GM18508 (cell line): ENCODE measurements around the gene CROCC2.

ENCODE experiments used
- ATAC-seq: cut with Tn5 transposase; IDR thresholded peaks from one replicate; pipeline ENCODE4 v1.9.1; 2021; ENCODE audit warnings: moderate number of reproducible peaks; ENCODE audit not compliant: insufficient read depth, unreplicated experiment

The CROCC2 gene

DNA sequence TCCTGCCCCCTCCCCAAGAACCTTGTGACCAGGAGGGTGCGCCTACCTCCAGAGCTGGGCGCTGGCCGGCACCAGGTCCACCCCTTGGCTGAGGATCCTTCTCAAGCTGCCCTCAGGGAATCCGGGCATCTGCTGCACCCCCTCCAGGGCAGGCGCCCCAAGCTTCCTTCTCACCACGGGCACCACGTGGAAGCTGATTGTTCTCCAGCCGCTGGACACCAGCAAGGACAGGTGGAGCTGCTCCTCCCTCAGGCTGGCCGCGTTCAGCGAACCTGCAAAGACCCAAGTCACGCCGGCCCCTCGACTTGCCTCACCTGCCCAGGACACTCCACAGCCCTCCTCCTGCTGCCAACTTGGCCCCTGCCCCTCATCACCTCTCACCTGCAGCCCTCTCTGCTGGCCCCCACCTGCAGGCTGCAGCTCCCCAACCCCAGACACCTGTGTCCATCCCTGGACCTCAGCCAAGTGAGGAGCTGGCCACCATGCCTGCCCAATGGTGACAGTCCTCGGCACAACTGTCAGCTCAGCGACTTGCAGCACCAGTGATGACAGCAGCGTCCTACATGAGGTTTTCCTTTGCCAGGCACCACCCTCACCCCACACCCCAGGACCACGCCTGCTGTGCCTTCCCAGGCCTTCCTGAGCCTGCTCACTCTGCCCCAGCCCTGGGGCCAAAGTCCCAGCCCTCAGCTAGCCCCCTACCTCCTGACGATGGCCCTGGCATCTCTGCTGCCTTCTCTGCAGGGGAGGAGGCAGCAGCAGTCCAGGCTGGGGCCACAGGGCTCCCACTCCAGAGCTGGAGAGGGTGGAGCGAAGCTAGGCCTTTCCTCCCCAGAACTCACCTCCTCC is 14.4 kb upstream of the CROCC2 start:
- ATAC-seq = no peak

DNA sequence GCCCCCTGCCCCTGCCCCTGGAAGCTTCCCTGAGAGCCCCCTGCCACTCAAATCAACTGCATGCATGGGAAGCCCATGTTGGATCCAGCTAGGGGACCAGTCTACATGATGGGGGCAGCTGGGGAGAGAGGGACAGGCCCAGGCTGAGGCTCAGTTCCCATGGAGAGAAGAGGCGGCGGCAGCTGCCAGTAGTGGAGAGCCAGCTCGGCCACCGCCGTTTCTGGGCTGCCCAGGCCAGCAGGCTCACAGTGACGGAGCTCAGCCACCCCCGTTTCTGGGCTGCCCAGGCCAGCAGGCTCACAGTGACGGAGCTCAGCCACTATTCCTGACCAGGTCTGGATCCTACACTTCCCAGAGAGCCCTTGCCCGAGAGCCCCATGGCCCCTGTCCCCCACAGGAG is 13.8 kb upstream of the CROCC2 start:
- no peak for ATAC-seq

DNA sequence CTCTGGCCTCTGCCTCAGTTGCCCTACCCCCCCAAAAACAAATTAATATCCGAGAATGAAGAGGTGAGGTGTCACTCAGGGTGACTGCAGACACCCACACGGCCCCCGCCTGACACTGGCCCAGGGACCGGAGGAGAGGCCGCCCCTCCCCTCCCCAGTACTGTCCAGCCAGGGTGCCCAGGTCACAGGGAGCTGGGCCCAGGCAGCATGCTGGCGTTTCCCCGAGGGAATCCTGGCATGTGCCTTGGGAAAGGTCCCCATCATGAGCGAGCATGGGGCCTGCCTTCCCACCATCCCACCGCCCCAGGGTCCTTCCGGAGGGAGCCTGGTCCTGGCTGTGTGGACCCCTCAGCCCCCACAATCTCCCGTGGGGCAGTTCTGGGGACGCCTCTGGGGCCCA is 13.2 kb upstream of the CROCC2 start:
- no peak for ATAC-seq

DNA sequence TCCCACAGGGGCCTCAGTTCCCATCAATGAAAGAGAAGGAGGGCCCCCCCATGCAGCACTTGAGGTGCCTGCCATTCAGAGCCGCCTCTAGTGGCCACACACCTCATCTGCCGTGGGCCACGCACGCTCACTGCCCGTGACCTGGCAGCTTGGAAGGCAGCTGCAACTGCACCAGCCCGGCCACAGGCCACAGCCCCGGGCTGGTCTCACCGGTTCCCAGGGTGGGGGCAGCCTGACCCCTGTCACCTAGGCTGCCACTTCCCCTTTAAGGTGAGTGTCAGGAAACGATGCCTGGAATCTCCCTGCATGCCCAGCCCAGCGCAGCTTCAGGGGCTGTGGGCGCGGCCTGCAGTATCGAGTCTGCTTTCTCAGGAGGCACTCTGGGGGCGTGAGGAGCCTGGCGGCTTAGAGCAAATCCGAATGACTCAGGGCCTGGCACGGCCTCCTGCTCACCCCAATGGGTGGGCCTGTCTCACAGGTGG is 12.7 kb upstream of the CROCC2 start:
- no peak for ATAC-seq

DNA sequence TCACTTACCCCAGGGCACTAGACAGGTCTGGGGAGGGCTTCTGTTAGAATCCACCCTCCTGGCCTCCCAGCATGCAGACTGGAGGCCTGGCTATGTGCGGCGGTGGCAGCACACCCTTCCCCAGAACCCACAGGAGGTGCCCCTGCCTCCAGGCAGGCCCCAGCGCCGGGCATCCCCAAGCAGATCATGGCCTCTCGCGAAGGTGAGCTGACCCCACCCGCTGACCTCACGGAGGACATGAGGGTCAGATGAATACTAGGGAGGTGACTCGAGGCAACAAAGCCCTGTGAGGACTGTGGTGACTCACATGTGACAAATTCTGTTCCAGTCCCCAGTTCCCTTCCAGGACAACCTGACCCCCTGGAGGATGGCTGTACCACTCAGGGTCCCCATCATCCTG is 12.1 kb upstream of the CROCC2 start:
- no peak for ATAC-seq

DNA sequence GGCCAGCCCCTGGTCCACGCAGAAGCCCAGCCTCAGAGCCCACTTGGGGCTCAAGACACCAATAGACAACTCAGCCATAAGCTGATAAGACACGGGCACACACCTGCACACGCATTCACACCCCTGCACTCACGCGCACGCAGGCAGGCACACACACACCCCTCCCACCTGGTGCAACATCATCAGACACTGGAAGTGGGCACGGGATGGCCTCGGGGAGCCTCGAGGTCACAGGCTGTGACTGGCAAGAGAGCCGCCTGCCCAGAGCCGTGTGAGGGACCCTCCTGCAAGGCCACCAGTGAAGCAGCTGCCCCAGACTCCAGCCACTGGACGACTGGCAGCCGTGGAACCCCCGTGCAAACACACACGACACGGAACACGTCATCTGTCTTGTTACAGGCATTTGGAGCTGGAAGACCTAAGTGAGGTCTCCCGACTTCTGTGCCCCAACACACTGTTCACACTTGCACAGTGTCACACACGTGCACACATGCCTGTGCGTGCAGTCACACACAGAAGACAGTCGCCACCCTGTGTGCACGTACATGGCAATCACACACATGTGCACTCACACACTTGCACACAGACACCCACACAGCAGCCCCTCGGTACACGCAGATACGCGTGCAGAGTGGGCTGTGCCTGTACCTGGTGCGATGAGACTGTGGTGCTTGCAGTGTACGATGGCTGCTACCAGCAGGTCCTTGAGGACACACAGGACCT is 11.1 kb upstream of the CROCC2 start:
- ATAC-seq = no peak

DNA sequence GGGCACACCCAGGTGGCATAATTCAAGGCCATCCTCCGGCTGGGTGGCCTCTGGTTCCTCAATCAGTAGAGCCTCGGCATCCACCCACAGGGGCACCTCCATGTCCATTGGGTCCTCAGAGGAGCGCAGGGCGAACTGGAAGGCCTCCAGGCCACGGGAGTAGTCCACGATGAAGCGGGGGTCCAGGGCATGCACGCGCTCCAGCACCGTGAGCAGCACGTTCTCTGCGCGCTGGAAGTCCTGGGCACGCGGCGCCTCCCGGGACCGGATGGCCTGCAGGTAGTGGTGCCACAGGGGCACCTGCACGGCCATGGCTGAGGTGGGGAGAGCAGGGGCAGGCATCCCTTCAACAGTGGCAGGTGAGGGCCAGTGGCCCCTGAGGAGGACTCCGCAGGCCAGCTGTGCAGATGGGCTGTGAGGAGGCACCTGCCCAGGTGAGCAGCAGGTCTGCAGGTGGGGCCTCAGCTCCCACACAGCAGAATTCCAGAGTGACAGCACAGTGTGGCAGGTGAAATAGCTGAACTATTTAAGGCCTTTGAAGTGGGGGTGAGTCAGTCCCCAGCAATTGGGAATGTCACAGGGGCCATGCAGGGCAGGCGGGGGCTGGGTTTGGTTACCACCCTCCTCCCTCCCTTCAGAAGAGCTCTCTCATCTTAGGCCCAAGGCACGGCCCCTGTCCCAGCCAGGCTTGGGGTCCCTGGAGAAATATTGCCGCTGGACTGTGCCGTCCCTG is 10.3 kb upstream of the CROCC2 start, which contains the start of gene MAB21L4:
Gene MAB21L4 (minus strand): TSS at position 501 of the 733 bp plus-strand sequence. CDS start 159 bp downstream, at position 342.
- ATAC-seq = no peak

DNA sequence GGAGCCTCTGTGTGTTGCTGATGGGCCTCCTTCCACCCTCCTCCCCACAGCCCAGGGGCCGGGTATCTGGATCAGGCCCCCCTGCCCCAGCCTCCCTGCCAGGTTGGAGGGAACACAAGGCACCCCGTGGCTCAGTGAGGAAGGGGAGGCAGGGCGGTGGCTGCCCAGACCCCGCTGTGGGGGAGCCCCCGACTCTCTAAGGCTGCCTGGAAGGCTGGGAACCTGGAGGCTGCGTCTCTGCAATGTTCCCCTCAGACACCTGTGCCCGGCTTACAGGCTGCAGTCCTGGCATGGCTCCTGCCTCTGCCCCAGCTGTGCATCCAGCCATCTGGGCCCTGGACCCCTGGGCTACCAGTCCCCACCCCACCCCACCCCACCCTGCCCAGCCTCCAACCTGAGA is 9.7 kb upstream of the CROCC2 start:
- no peak for ATAC-seq

DNA sequence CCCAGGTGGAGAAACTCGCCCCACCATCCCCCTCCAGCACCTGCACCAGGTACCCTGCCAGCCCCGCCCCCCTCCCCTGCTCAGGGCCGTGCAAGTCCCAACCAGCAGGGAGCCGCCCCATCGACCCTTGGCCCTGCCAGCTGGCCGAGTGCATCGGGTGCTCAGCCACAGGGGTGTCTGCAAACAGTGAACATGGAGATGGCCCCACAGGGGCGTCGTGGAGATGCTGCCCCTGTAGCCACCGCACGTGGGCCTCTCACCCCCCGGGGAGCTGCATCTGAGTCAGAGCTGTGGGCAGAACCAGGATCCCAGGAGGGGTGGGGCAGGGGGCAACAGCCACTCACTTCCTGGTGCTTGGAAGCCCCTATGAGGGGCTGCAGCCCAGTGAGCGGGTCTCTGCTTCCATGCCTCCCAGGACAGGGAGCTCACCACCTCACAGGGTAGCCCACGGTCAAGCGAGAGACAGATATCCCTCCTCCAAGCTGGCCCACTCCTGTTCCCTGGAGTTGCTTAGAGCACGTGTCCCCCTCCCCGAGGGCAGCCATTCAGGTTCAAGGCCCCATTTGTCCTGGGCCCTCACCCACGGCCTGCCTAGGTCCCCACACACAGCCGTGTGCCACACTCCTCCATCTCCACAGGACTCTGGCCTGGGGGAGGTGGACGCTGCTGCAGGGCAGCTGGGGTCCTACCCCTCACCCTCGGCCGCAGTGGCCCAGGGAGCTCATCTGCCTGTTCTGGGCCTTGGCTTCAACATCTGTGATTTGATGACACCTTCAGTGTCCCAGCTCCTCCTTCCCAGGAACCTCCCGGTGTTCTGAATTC is 9.1 kb upstream of the CROCC2 start:
- no peak for ATAC-seq

DNA sequence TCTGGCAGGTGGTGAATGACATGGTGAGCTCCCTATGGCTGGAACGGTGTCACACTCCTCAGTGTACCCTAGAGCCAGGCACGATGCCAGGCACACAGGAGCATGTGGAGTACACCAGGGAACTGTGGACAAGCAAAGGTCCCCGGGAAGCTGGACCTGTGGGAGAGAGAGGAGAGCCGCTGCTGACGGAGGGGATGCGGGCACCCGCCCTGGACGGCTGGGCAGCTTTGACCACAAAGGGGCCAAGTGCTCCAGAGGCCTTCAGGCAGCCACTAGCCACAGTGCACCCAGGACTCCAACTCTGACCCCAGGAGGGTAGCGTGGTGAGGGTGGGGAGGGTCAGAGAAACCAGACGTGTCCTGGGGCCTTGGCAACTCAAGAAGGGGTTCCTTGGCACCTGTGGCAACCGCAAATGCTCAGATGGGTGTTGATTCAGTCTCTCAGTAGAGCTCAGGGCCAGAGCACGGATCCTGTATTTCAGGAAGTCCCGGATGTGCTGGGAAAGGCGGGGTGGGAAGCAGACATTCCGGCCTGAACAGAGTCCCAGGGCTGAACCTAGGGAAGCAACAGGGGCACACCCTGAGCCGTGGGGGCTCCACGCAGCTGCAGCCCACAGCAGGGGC is 7.9 kb upstream of the CROCC2 start:
- ATAC-seq = no peak

DNA sequence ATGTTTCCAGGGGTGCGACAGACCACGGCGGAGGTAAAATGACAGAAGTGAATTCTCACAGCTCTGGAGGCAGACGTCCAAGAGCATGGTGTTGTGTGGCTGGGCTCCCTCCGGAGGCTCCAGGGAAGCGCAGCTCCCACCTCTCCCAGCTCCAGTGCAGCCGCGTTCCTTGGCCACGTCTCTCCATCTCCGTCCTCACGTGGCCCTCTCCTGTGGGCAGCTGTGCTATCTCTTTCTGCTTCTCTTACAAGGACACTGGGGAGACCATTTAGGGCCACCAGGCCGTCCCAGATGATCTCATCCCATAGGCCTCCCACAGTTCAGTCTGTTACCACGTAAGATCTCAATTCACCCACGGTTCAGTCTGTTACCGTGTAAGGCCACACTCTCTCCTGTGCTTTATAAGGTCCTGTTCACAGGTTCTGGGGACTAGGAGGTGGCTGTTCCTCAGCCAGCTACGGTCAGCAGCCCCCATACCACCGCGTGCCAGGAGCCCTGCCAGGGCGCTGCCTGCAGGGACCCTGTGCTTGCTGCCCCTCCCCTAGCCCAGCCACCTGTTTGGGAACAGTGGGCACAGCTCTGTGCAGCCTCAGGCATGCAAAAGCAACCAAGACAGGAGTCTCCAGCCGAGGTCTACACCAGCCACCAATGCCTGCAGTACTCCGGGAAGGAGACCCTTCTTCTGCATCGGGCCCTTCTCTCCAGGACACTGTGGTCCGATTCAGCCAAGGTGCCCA is 7.2 kb upstream of the CROCC2 start:
- no peak for ATAC-seq

DNA sequence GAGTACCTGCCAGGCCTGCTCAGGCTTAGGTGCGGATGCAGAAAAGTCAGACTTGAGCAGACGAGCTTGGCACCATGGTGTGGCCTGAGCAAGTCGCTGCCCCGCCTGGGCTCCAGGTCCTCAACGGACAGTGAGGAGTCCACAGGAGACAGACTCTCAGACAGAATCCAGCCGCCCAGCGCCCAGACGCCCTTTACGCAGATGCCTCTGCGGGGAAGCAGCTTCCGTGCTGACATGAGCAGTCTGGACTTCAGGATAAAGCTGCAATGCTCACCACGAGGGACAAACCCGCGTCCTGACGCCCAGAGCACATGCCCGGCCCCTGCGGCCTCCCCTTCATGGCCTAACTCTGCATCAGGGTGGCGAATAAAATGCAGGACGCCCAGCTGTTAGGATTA is 6.7 kb upstream of the CROCC2 start:
- ATAC-seq = no peak

DNA sequence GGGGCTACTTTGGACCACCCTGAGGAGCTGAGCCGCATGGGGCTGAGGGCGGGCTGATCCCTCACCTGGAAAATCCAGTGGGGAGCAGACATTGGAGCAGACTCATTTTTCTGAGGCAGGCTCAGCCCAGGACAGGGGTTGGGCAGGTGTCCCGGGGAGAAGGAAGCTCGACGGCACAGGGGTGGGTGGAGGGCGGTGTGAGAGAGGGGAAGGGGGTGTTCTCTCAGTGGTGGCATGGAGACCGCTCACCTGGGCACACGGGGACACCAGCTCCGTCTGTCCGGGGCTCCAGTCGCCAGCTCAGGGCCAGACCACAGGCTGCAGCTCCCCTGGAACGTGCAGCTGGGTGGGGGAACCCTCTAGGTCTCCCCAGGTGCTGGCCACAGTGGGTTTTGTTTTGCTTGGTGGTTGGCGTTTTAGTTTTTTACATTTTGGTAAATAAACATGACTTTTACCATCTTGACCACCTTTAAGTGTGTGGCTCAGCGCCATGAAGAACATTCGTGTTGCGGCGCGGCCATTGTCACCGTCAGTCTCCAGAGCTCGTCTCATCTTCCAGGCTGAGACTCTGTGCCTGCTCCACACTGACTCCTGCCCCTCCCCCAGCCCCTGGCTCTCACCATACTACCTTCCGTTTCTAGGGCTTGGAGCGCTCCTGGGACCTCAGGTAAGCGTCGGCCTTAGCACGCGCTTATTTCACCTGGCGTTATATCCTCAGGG is 5.8 kb upstream of the CROCC2 start:
- ATAC-seq = no peak

DNA sequence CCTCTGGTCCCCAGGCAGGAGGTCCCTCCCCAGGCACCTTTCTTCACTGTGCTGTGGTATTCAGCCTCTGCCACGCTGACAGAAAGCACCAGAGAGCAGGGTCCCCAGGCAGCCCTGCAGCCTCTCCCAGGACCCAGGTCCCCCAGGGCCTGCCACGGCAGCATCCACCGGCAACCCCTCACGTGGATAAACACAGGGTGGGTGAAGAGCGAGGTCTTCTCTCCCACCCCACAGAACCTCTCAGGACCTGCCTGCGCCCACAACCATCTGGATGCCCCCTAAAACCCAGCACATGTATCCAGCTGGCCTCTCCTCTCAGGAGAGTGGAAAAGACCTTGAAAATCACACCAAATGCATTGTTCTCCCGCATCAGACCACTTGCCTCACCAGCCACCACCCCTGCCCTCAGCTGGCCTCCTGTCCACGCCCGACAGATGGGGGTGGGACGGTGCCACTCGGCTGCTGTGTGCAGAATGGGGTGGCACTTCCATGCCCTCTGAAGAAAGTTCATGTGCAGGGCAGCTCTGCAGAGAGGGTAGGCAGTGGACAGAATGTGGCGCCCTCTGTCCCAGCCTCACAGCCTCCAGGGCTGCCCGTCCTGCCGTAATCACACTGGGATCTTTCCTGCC is 4.0 kb upstream of the CROCC2 start:
- ATAC-seq = no peak

DNA sequence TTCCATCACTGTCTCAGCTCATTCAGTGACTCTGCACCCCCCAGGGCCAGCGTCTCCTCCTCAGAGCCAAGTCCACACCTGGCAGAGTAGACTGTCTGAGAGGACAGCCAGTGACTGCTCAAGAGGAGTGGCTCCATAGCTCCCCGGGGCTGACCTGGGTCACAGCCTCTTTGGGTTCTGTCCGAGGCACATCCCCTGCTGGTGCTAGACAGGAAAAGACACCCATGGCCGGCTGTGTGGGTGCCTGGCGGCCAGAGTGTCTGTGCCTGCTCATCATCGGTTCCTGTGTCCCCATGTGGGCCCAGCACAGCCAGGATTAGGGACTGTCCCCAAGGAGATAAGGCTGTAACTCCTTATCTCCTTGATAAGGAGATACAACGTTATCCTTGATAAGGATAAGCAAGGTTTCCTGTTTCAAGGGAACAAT is 3.5 kb upstream of the CROCC2 start:
- no peak for ATAC-seq

DNA sequence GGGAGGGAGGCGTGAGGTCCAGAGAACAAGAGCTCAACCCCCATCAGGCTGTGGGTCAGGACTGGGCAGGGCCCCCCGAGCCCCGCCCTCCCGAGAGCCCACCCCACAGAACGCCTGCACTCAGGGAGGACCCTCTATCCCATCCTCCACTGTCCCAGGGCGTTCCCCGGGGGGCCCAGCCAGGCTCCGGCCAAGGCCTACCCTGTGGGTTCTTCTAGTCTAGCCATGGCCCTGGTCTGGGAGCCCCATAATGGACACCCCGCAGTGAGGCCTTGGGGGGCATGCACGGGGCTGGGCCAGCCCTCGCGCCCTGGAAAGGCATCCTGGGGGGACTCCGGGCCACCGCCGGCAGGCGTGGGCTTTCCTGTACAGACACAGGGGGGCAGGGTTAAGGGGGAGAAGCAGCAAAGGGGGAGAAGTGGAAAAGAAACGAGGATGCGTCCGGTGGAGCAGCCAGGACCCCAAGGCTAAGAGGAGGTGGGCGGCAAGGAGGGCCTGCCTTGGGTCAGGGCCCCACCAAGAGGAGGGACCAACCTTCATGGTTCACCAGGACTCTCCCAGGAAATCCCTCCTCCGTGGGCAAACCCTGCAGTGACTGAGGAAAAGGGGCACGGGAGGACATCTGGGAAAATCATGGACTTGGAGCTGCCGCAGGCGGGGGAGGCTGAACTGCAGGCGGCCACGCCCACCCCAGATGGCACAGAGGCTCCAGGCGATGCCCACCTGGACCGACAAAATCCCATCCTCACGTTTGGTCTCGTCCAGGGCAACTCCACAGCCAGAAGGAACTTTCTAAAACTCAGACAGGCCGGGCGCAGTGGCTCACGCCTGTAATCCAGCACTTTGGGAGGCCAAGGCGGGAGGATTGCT is 2.7 kb upstream of the CROCC2 start:
- ATAC-seq = no peak
